IMR-90 (cell line): Measurements from ENCODE around the gene UBN2. TPM values are rescaled to one million over a fixed set of nuclear protein-coding genes. Genes with fewer than 3 reads are reported as not detected.

ENCODE experiments used
- ATAC-seq: fragments of 200-7000 bp; cut with Tn5 transposase; 2 replicates; pipeline ENCODE4 v1.9.1; 2020; ENCODE audit warnings: low read depth, mild to moderate bottlenecking, moderate library complexity
- BruUV-seq: library from RNA; stranded (reverse); fragments of 400-500 nt; replicated peaks from 2 replicates; lab custom pipeline; 2021; lab: Mats Ljungman, UMichigan
- CTCF ChIA-PET: fragments of 300-600 bp; formaldehyde crosslinking; extraction: SDS; loops from one replicate; lab custom pipeline; 2021; ENCODE audit warnings: antibody characterized with exemption; lab: Yijun Ruan, JAX
- POLR2A ChIA-PET: fragments of 300-600 bp; sonication (Branson Sonifier 250); formaldehyde crosslinking; loops from one replicate; lab custom pipeline; 2022; ENCODE audit warnings: antibody characterized with exemption; ENCODE audit not compliant: unreplicated experiment; lab: Charles Lee
- DNase-seq: peaks from one replicate; pipeline ENCODE4 v3.0.0; 2013
- H2AFZ ChIP-seq: replicated peaks from 2 replicates; pipeline ENCODE3; 2013; ENCODE audit warnings: low read length, mild to moderate bottlenecking; ENCODE audit not compliant: poor library complexity
- H2AK5ac ChIP-seq: 2 replicates; pipeline ENCODE4 v1.6.1; 2013; ENCODE audit warnings: low read depth, low read length, inconsistent platforms
- H2AK9ac ChIP-seq: replicated peaks from 2 replicates; pipeline ENCODE3; 2013; ENCODE audit warnings: mild to moderate bottlenecking, low read depth, low read length, moderate library complexity; ENCODE audit not compliant: poor library complexity
- H2BK120ac ChIP-seq: 2 replicates; pipeline ENCODE4 v1.6.1; 2013; ENCODE audit warnings: low read depth, low read length, inconsistent platforms
- H2BK15ac ChIP-seq: 3 replicates; pipeline ENCODE4 v1.6.1; 2013; ENCODE audit warnings: low read depth, low read length, inconsistent platforms
- H2BK20ac ChIP-seq: 2 replicates; pipeline ENCODE4 v1.6.1; 2013; ENCODE audit warnings: low read depth, mild to moderate bottlenecking, inconsistent platforms, low read length, moderate library complexity
- H2BK5ac ChIP-seq: 2 replicates; pipeline ENCODE4 v1.6.1; 2013; ENCODE audit warnings: mild to moderate bottlenecking, low read depth, low read length, inconsistent platforms; ENCODE audit not compliant: poor library complexity, severe bottlenecking
- H3K14ac ChIP-seq: replicated peaks from 2 replicates; pipeline ENCODE4 v1.6.1; 2013; ENCODE audit warnings: low read depth, low read length, inconsistent platforms
- H3K18ac ChIP-seq: 2 replicates; pipeline ENCODE4 v1.6.1; 2013; ENCODE audit warnings: low read depth, low read length, control low read depth
- H3K23ac ChIP-seq: 2 replicates; pipeline ENCODE4 v1.6.1; 2013; ENCODE audit warnings: low read depth, low read length, inconsistent platforms
- H3K27ac ChIP-seq: 2 replicates; pipeline ENCODE4 v1.5.1; 2013; ENCODE audit warnings: mild to moderate bottlenecking, control low read depth, low read length; ENCODE audit not compliant: insufficient read depth
- H3K27me3 ChIP-seq: 2 replicates; pipeline ENCODE4 v1.6.1; 2013; ENCODE audit warnings: low read length; ENCODE audit not compliant: control insufficient read depth, insufficient read depth
- H3K36me3 ChIP-seq: 2 replicates; pipeline ENCODE4 v1.6.1; 2013; ENCODE audit warnings: low read length, mixed read lengths; ENCODE audit not compliant: control insufficient read depth, insufficient read depth
- H3K4ac ChIP-seq: 2 replicates; pipeline ENCODE4 v1.6.1; 2013; ENCODE audit warnings: low read depth, low read length, inconsistent platforms
- H3K4me1 ChIP-seq: 2 replicates; pipeline ENCODE4 v1.6.1; 2013; ENCODE audit warnings: low read length, mixed read lengths; ENCODE audit not compliant: control insufficient read depth, insufficient read depth
- H3K4me2 ChIP-seq: 2 replicates; pipeline ENCODE4 v1.6.1; 2013; ENCODE audit warnings: low read depth, mild to moderate bottlenecking, control low read depth, low read length, moderate library complexity
- H3K4me3 ChIP-seq: 2 replicates; pipeline ENCODE4 v1.5.1; 2013; ENCODE audit warnings: low read depth, mild to moderate bottlenecking, control low read depth, low read length, moderate library complexity; ENCODE audit not compliant: insufficient read depth
- H3K56ac ChIP-seq: 2 replicates; pipeline ENCODE4 v1.6.1; 2013; ENCODE audit warnings: low read length, inconsistent platforms; ENCODE audit not compliant: insufficient read depth; ENCODE audit errors: extremely low read depth
- H3K79me1 ChIP-seq, 2 experiments: 2 replicates each; pipeline ENCODE4 v1.6.1; 2013; ENCODE audit warnings: low read length in 2 of 2, inconsistent platforms in 1 of 2, low read depth in 1 of 2
- H3K9ac ChIP-seq: 2 replicates; pipeline ENCODE4 v1.6.1; 2013; ENCODE audit warnings: low read depth, low read length, control low read depth
- H3K9me1 ChIP-seq: 2 replicates; pipeline ENCODE4 v1.6.1; 2013; ENCODE audit warnings: low read length, inconsistent platforms; ENCODE audit not compliant: insufficient read depth
- H3K9me3 ChIP-seq: 2 replicates; pipeline ENCODE4 v1.6.1; 2013; ENCODE audit warnings: low read length; ENCODE audit not compliant: control insufficient read depth, insufficient read depth
- H4K20me1 ChIP-seq: 2 replicates; pipeline ENCODE4 v1.6.1; 2013; ENCODE audit warnings: low read length, inconsistent platforms; ENCODE audit not compliant: insufficient read depth
- H4K5ac ChIP-seq: 2 replicates; pipeline ENCODE4 v1.6.1; 2013; ENCODE audit warnings: mild to moderate bottlenecking, low read depth, low read length, control low read depth
- H4K8ac ChIP-seq, 2 experiments: 2 replicates each; pipeline ENCODE4 v1.6.1; 2013; ENCODE audit warnings: low read depth in 2 of 2, low read length in 2 of 2, control low read depth in 1 of 2, inconsistent platforms in 1 of 2
- H4K91ac ChIP-seq: 2 replicates; pipeline ENCODE4 v1.6.1; 2013; ENCODE audit warnings: low read depth, low read length, inconsistent platforms; ENCODE audit not compliant: insufficient read depth
- BHLHE40 ChIP-seq: fragments of 150-350 bp; IDR thresholded peaks from 2 replicates; pipeline ENCODE4 v1.6.1; 2016; ENCODE audit warnings: mild to moderate bottlenecking, low read depth, low read length
- CEBPB ChIP-seq: IDR thresholded peaks from 2 replicates; pipeline ENCODE4 v1.6.1; 2012; ENCODE audit warnings: low read depth, low read length, improper control_type of control experiment
- CHD1 ChIP-seq: IDR thresholded peaks from 2 replicates; pipeline ENCODE4 v1.6.1; 2012; ENCODE audit warnings: low read depth, low read length, improper control_type of control experiment
- FOS ChIP-seq: fragments of 150-350 bp; IDR thresholded peaks from 2 replicates; pipeline ENCODE4 v1.6.1; 2016; ENCODE audit warnings: low read depth, low read length
- MAFK ChIP-seq: IDR thresholded peaks from 2 replicates; pipeline ENCODE4 v1.6.1; 2012; ENCODE audit warnings: low read depth, low read length, improper control_type of control experiment
- MAZ ChIP-seq: IDR thresholded peaks from 2 replicates; pipeline ENCODE4 v1.6.1; 2012; ENCODE audit warnings: low read depth, mild to moderate bottlenecking, low read length, improper control_type of control experiment, moderate library complexity, borderline replicate concordance
- MXI1 ChIP-seq: IDR thresholded peaks from 2 replicates; pipeline ENCODE4 v1.6.1; 2012; ENCODE audit warnings: low read depth, mild to moderate bottlenecking, low read length, moderate library complexity, borderline replicate concordance
- NFE2L2 ChIP-seq: fragments of 150-350 bp; IDR thresholded peaks from 2 replicates; pipeline ENCODE4 v1.6.1; 2016; ENCODE audit warnings: low read depth, mild to moderate bottlenecking, low read length
- POLR2A ChIP-seq: IDR thresholded peaks from 2 replicates; pipeline ENCODE4 v1.6.1; 2012; ENCODE audit warnings: mild to moderate bottlenecking, low read depth, low read length
- RAD21 ChIP-seq: IDR thresholded peaks from 2 replicates; pipeline ENCODE4 v1.6.1; 2012; ENCODE audit warnings: low read length, improper control_type of control experiment
- RCOR1 ChIP-seq: IDR thresholded peaks from 2 replicates; pipeline ENCODE4 v1.6.1; 2012; ENCODE audit warnings: mild to moderate bottlenecking, low read length, improper control_type of control experiment; ENCODE audit not compliant: insufficient replicate concordance
- RFX5 ChIP-seq: IDR thresholded peaks from 2 replicates; pipeline ENCODE4 v1.8.0; 2012; ENCODE audit warnings: low read depth, mild to moderate bottlenecking, low read length, moderate library complexity
- SMC3 ChIP-seq: fragments of 150-350 bp; IDR thresholded peaks from 2 replicates; pipeline ENCODE4 v1.6.1; 2016; ENCODE audit warnings: low read depth, mild to moderate bottlenecking, antibody characterized with exemption, low read length, moderate library complexity
- WGBS, 2 experiments: methylation state at CpG; one replicate each; pipeline versions ENCODE4 v1.1.5 to v1.1.7; 2013; ENCODE audit warnings: missing lambda C conversion rate in 2 of 2; ENCODE audit not compliant: insufficient read length in 1 of 2; ENCODE audit errors: extremely low coverage in 2 of 2; 5-methylcytosine and 5-hydroxymethylcytosine counted together
- dilution Hi-C: fragments of 300-500 bp; cut with HindIII; formaldehyde crosslinking; loops from one replicate; pipeline ENCODE4 v1.14.3; 2018; ENCODE audit warnings: low sequenced_read_pairs; ENCODE audit not compliant: unreplicated experiment
- in situ Hi-C: fragments of 300-500 bp; cut with MboI; formaldehyde crosslinking; loops from 3 replicates; pipeline ENCODE4 v1.14.3; 2019; ENCODE audit warnings: low sequenced_read_pairs, inconsistent platforms, mixed read lengths
- intact Hi-C: fragments of 100-400 bp; cut with micrococcal nuclease; formaldehyde crosslinking; loops from 2 replicates; pipeline ENCODE4 v1.10.0; 2022
- polyA plus RNA-seq, 3 experiments: library from polyadenylated mRNA; depleted of rRNA; stranded (reverse); fragments of >200 nt; gene quantifications; 2 replicates each; pipeline ENCODE4 v1.2.3, GENCODE V29; 2012; ENCODE audit warnings: low replicate concordance in 1 of 3
- total RNA-seq: library from RNA; depleted of rRNA; stranded (reverse); fragments of >200 nt; gene quantifications from 2 replicates; pipeline ENCODE4 v1.2.3, GENCODE V29; 2012
- TF ChIP-seq, protein P1 (sequence below): fragments of 150-350 bp; IDR thresholded peaks from 2 replicates; pipeline ENCODE4 v1.6.1; 2017; ENCODE audit warnings: mild to moderate bottlenecking, antibody characterized with exemption, low read length, low read depth
- TF ChIP-seq, protein P2 (sequence below): conservative IDR thresholded peaks from 2 replicates; pipeline ENCODE4 v1.5.1; 2012; ENCODE audit warnings: mild to moderate bottlenecking, low read depth, low read length, improper control_type of control experiment
- TF ChIP-seq, protein P3 (sequence below): fragments of 150-350 bp; IDR thresholded peaks from 2 replicates; pipeline ENCODE4 v1.6.1; 2016; ENCODE audit warnings: low read depth, mild to moderate bottlenecking, low read length, moderate library complexity, borderline replicate concordance

Gene UBN2
- total and polyA plus RNA-seq, 2 of the 4 experiments (the other 2 are of a cell fraction) = 1.6 to 2.3 TPM

DNA sequence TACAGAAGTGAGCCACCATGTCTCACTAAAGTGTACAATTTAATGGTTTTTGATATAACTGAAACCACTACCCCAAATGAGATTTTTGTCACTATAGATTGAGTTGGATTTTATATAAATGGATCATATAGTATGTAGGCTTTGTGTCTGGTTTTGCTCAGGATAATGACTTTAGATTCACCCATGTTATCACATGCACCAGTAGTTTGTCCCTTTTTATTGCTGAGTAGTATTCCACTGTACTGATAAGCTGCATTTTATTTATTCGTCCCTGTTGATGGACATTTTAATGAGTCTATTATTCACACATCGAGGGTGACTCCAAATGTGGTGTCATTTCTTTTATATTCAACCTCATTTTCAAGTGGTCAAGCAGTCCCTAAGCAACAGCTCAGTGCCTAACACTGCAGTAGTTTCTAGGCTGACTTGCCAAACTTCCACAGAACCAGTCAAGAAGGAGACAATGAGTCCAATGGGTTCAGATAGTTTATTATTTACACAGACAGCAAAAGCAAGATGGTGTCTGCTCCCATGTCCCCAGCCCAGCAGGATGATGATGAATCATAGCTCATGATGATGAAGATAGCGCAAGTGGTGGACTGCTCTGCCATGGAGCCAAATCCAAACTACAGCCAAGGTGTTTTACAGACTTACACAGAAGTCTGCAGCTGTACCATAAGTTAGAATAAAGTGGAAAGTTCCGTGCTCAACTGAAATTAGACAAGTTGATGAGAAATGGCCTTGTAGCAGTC, 103.5 kb downstream of the UBN2 start:
- Histone ChIP-seq H2AK5ac (no peak overlapping the region), H3K4ac (no peak overlapping the region), H3K14ac (no peak overlapping the region), H3K27me3 (no peaks in the 10 kb centered on the region), H4K5ac (no peak overlapping the region), H3K23ac (no peak overlapping the region), H3K4me3 (no peak overlapping the region), H2AK9ac (no peak overlapping the region), H3K4me1 (no peaks in the 10 kb centered on the region), H3K56ac (no peak overlapping the region), H3K4me2 (no peak overlapping the region), H3K36me3 (no peaks in the 10 kb centered on the region), H2BK5ac (no peak overlapping the region), H2BK120ac (no peak overlapping the region), H3K18ac (no peak overlapping the region), H3K79me1 (no peaks in the 10 kb centered on the region), H2AFZ (no peak overlapping the region), H4K8ac (no peak overlapping the region), H2BK20ac (no peak overlapping the region), H3K27ac (no peak overlapping the region), H4K91ac (no peak overlapping the region), H4K20me1 (no peaks in the 10 kb centered on the region), H3K9me3 (no peaks in the 10 kb centered on the region), H3K9me1 (no peaks in the 10 kb centered on the region), H2BK15ac (no peak overlapping the region), H3K9ac (no peak overlapping the region)
- ChIA-PET CTCF (no interaction called here), POLR2A (no interaction called here)
- dilution Hi-C loops (no loop called here), in situ Hi-C loops (no loop called here), intact Hi-C loops (no loop called here)
- TF ChIP-seq FOS (no peak), POLR2A (no peak), BHLHE40 (no peak), MAFK (no peak), RCOR1 (no peak), MXI1 (no peak), MAZ (no peak), CHD1 (no peak), RAD21 (no peak), NFE2L2 (no peak), SMC3 (no peak), CEBPB (no peak), RFX5 (no peak)
- TF ChIP-seq, protein P1, sequence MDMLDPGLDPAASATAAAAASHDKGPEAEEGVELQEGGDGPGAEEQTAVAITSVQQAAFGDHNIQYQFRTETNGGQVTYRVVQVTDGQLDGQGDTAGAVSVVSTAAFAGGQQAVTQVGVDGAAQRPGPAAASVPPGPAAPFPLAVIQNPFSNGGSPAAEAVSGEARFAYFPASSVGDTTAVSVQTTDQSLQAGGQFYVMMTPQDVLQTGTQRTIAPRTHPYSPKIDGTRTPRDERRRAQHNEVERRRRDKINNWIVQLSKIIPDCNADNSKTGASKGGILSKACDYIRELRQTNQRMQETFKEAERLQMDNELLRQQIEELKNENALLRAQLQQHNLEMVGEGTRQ = no peak
- TF ChIP-seq, protein P2, sequence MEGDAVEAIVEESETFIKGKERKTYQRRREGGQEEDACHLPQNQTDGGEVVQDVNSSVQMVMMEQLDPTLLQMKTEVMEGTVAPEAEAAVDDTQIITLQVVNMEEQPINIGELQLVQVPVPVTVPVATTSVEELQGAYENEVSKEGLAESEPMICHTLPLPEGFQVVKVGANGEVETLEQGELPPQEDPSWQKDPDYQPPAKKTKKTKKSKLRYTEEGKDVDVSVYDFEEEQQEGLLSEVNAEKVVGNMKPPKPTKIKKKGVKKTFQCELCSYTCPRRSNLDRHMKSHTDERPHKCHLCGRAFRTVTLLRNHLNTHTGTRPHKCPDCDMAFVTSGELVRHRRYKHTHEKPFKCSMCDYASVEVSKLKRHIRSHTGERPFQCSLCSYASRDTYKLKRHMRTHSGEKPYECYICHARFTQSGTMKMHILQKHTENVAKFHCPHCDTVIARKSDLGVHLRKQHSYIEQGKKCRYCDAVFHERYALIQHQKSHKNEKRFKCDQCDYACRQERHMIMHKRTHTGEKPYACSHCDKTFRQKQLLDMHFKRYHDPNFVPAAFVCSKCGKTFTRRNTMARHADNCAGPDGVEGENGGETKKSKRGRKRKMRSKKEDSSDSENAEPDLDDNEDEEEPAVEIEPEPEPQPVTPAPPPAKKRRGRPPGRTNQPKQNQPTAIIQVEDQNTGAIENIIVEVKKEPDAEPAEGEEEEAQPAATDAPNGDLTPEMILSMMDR = no peak
- TF ChIP-seq, protein P3, sequence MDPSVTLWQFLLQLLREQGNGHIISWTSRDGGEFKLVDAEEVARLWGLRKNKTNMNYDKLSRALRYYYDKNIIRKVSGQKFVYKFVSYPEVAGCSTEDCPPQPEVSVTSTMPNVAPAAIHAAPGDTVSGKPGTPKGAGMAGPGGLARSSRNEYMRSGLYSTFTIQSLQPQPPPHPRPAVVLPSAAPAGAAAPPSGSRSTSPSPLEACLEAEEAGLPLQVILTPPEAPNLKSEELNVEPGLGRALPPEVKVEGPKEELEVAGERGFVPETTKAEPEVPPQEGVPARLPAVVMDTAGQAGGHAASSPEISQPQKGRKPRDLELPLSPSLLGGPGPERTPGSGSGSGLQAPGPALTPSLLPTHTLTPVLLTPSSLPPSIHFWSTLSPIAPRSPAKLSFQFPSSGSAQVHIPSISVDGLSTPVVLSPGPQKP = no peak
- WGBS, 2 experiments = no CpG with 5 or more reads among the region's 4 CpGs
- DNase-seq = no peak
- ATAC-seq = no peak
- no TSS peak for BruUV-seq
